Measurements from ENCODE around the gene RRAGB.
"Not testable (repeated sequence)": the region's sequence is repeated elsewhere in the genome, so short reads cannot be mapped to it uniquely, and the experiment has no call there.

The RRAGB gene

GRCh38 chrX:55738969-55739368, 21.4 kb downstream of the RRAGB start:
- TF ChIP-seq ZFX (IDR thresholded peaks at IDR 0.05) = no peak
- no peak for TF ChIP-seq CTCF (conservative IDR thresholded peaks at IDR 0.05)
- no peak overlapping the region for H3K27ac ChIP-seq

GRCh38 chrX:55742649-55743048, 25.1 kb downstream of the RRAGB start:
- no peak overlapping the region for H3K27ac ChIP-seq
- no peak for TF ChIP-seq ZFX (IDR thresholded peaks at IDR 0.05)
- TF ChIP-seq CTCF (conservative IDR thresholded peaks at IDR 0.05) = no peak

GRCh38 chrX:55748463-55748862, 30.9 kb downstream of the RRAGB start:
- H3K27ac ChIP-seq = not testable (repeated sequence)

GRCh38 chrX:55750256-55750655, 32.7 kb downstream of the RRAGB start:
- H3K27ac ChIP-seq = no peak overlapping the region
- TF ChIP-seq ZFX (IDR thresholded peaks at IDR 0.05) (no peak), CTCF (conservative IDR thresholded peaks at IDR 0.05) (no peak)

- TF ChIP-seq ZFX (IDR thresholded peaks at IDR 0.05) (no peak), CTCF (conservative IDR thresholded peaks at IDR 0.05) (no peak)
- no peak overlapping the region for H3K27ac ChIP-seq
Measured at GRCh38 chrX:55754861-55755294, 37.3 kb downstream of the RRAGB start.

- no peak overlapping the region for H3K27ac ChIP-seq
- TF ChIP-seq CTCF (conservative IDR thresholded peaks at IDR 0.05) = no peak
- TF ChIP-seq ZFX (IDR thresholded peaks at IDR 0.05) = no peak
Measured at GRCh38 chrX:55758033-55758432, 40.5 kb downstream of the RRAGB start.

- TF ChIP-seq ZFX (IDR thresholded peaks at IDR 0.05) (no peak), CTCF (conservative IDR thresholded peaks at IDR 0.05) (no peak)
- H3K27ac ChIP-seq = no peak overlapping the region
Measured at GRCh38 chrX:55759478-55759877, 41.9 kb downstream of the RRAGB start.

GRCh38 chrX:55767100-55767499, 49.6 kb downstream of the RRAGB start:
- no peak for TF ChIP-seq ZFX (IDR thresholded peaks at IDR 0.05)
- TF ChIP-seq CTCF (conservative IDR thresholded peaks at IDR 0.05) = no peak
- no peak overlapping the region for H3K27ac ChIP-seq

- H3K27ac ChIP-seq = not testable (repeated sequence)
Measured at GRCh38 chrX:55774419-55774818, 56.9 kb downstream of the RRAGB start.

Measured in C4-2B (cell line).